Nasal cavity respiratory epithelium epithelial cell of viscerocranial mucosa (primary cell): ENCODE data around the gene ENDOV. TPM values are rescaled to one million over a fixed set of nuclear protein-coding genes. Genes with fewer than 3 reads are reported as not detected.

ENCODE experiments used
- total RNA-seq: library from RNA; depleted of rRNA; stranded (reverse); fragments of >200 nt; gene quantifications from 2 replicates; pipeline ENCODE4 v1.2.3, GENCODE V29; 2014

ENDOV gene
- total RNA-seq, result 16.1 and 16.8 TPM in 2 replicates

DNA sequence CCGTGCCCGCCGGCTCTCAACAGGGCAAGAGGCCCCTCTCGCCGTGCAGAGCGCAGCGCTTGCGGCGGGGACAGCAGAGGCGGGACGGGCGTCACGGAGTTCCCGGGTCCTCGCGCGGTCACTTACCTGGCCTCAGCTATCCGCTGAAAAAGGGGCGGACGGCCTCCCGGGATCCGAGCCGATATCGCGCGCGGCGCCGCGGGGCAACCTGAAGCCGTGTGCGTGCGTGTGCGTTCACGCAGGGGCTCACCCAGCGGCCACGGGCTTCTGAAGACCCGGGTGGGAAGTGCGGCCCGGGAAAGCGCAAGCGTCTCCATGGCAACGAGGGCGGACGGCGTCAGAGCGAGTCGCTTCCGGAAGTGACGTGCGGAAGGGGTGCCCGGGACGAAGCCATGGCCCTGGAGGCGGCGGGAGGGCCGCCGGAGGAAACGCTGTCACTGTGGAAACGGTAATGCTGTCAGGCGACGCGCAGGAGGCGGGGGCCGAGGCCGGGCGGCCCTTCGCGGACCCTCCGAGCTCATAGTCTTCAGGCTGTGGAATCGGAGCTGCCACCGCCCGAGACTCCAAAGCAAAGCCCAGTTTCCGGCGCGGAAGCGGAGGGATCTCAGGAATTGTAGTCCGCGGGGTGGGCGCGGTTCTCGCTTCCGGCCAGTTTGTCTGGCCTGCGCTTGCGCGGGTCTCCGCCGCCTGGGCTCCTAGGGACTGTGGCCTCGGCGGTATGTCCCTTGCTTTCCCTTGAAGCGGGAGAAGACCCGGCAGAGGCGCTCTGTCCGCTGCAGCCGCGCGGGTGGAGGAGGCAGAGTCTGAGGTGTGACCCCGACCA lies at the start of gene ENDOV:
ENDOV (plus strand) TSS at position 365 of the 823 bp plus-strand sequence; CDS start at position 393, 28 bp downstream.

DNA sequence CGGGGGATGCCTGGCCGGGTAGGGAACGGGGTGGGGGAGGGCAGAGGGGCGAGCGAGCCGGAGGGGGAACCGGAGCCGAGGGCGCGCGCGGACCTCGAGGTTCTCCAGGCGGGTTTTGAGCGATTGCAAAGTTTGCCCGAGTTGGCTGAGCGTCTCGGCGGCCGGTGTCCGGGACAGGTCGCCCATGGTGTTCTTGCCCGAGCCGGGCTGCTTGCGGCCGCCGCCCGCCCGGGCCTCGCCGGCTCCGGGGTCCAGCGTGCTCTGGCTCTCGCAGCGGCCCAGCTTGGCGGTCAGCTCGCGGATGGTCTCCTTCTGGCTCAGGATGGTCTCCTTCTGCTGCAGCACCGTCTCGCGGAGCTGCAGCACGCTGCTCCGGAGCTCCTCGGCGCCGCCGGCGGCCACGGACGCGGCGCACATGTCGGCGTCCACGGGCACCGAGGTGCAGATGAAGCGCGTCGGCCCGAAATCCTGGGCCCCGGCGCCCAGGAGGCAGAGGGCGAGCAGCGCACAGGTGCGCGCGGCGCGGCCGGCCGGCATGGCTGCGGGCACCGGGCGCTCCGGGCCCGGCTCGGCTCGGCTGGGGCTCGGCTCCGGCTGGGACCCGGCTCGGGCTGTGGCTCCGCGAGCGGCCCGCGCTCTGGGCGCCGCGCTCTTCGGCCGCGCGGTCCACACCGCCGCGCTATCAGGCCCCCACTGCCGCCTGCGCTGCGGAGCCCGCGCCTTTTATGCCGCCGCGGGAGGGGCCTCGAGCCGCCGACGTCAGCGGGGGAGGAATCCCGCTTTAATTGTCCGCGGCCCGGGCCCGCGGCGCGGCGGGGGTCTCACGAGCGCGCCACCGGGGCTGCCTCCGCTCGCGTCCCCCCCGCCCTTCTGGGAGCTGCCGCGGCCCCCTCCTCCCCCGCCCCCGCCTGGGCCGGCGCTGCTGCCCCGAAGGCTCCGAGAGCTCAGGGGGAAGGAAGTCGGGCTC lies 61.2 kb downstream of the ENDOV start, which contains the start of gene NPTX1:
NPTX1 (minus strand) TSS at position 698 of the 967 bp plus-strand sequence; CDS start at position 537, 161 bp downstream.

Other genes with a start within 250 kb of the ENDOV start
- gene CARD14, start 245.1 kb upstream of the ENDOV start, total RNA-seq, result 1.0 and 10.9 TPM in 2 replicates
- 3.4 and 13.9 TPM in 2 replicates for gene SGSH, start 194.8 kb upstream of the ENDOV start, total RNA-seq
- gene SLC26A11, start 194.7 kb upstream of the ENDOV start, total RNA-seq, result 2.4 and 3.8 TPM in 2 replicates
- gene RNF213, start 154.3 kb upstream of the ENDOV start, total RNA-seq, result 47.5 and 159 TPM in 2 replicates
- gene NPTX1, start 61.4 kb downstream of the ENDOV start, total RNA-seq, result under 0.01 TPM in 1 of 2 replicates, not detected in the other
- 14.7 and 40.6 TPM in 2 replicates for gene RPTOR, start 129.7 kb downstream of the ENDOV start, total RNA-seq